ENCODE measurements around the gene RIN3.

Gene RIN3

DNA sequence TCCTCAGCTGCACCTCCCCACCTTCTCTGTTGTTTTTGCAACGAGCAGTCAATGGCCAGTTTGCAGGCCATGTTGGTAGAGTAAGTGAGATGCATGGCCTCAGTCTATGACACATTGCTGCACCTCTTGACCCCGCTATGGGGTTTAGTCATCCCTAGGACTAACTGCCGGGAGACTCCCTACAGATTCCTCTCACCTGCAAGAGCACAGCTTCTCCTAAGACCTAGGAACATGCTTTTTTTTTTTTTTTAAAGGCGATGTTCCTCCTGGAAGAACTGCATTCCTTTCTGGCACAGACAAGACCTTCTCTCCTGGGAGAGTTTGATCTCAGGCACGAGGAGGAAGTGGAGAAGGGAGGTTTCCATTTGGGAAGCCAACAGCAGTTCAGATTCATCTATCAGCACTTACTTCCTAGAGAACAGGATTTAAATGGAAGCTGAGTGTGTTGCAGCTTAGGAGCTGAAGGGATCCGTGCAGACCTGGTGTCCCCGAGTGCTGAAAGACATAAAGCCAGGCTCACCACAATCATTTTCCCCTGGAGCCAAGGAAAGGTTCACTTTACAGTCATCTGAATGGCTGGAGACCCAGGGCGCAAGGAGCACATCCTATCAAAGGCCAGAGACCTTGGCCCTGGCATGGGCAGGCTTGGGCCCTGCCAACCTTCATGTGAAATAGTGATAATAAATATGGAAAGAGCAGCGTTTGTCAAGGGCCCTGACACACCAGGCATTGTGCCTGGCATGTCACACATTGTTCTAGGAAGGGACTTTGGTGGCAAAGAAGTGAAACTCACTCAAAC is 130.8 kb downstream of the RIN3 start:
- ChIA-PET CTCF (interaction anchor here (0.6 to 1.7 kb wide), 3 partner anchors 43 to 733 kb away, joined by 4 to 10 read pairs (median 8); no protein-coding TSS in a partner anchor), POLR2A (ENCODE audit: low non-redundant PET) (interaction anchor here (0.6 to 1.0 kb wide), 2 partner anchors 9 to 95 kb away, joined by 3 read pairs; no protein-coding TSS in a partner anchor)
- peak; percentile 94 for DNase-seq (ENCODE audit: low spot score)
- TF ChIP-seq CTCF (conservative IDR thresholded peaks at IDR 0.05; ENCODE audit: low read depth), result no peak
- H3K27ac ChIP-seq, result peak overlapping the region; percentile 38; the same call in 1 of the 2 replicates

- ChIA-PET CTCF (interaction anchor here (1.7 kb wide), 1 partner anchor 42 kb away, joined by 10 read pairs; no protein-coding TSS in a partner anchor), POLR2A (ENCODE audit: low non-redundant PET) (no interaction called here)
- TF ChIP-seq CTCF (conservative IDR thresholded peaks at IDR 0.05; ENCODE audit: low read depth), result no peak
- 0 out of 2 replicates have a peak overlapping the region, but pooled peaks have one; percentile 38 for H3K27ac ChIP-seq
- DNase-seq (ENCODE audit: low spot score), result no peak
Observed at GRCh38 chr14:92644970-92645515, 131.5 kb downstream of the RIN3 start.

DNA sequence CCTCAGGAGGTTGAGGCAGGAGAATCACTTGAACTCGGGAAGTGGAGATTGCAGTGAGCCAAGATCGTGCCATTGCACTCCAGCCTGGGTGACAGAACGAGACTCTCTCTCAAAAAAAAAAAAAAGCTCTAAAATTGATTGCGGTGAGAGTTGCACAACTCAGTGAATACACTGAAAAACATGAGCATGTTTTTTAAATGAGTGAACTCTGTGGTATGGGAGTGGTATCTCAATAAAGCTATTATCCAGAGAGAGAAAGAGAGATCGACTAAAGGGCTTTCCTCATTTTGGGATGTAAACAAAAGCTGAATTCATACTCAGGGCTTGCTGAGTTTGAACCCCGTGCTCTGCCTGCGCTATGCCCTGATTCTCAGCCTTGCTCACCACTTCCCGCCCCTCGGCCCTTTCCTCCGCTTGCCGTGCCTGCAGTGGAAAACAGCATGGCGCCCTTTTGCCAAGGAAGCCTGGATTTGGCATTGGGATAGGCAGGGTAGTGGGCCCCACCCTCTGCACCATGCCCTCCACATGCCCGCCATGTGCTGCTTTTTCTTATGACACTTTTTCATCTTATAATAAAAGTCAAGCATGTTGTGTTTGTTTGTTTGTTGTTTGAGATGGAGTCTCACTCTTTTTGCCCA is 132.4 kb downstream of the RIN3 start:
- POLR2A ChIA-PET (ENCODE audit: low non-redundant PET), result no interaction called here
- no peak for TF ChIP-seq CTCF (conservative IDR thresholded peaks at IDR 0.05; ENCODE audit: low read depth)
- CTCF ChIA-PET, result interaction anchor here (0.6 to 0.8 kb wide), 2 partner anchors 75 to 406 kb away, joined by 3 read pairs; no protein-coding TSS in a partner anchor
- no peak overlapping the region for H3K27ac ChIP-seq
- no peak for DNase-seq (ENCODE audit: low spot score)

GRCh38 chr14:92646952-92647796 is 133.6 kb downstream of the RIN3 start:
- no peak for DNase-seq (ENCODE audit: low spot score)
- CTCF ChIA-PET, result interaction anchor here (0.6 to 0.8 kb wide), 2 partner anchors 382 to 408 kb away, joined by 3 read pairs; no protein-coding TSS in a partner anchor

GRCh38 chr14:92647797-92648279 is 134.3 kb downstream of the RIN3 start:
- ChIA-PET POLR2A (ENCODE audit: low non-redundant PET) (no interaction called here), CTCF (interaction anchor here (0.6 kb wide), 1 partner anchor 383 kb away, joined by 3 read pairs; no protein-coding TSS in a partner anchor)
- no peak for TF ChIP-seq CTCF (conservative IDR thresholded peaks at IDR 0.05; ENCODE audit: low read depth)
- DNase-seq (ENCODE audit: low spot score), result no peak
- no peak overlapping the region for H3K27ac ChIP-seq

More at GRCh38 chr14:92646952-92647796, 133.6 kb downstream of the RIN3 start:
- POLR2A ChIA-PET (ENCODE audit: low non-redundant PET), result no interaction called here
- TF ChIP-seq CTCF (conservative IDR thresholded peaks at IDR 0.05; ENCODE audit: low read depth), result no peak
- H3K27ac ChIP-seq, result no peak overlapping the region
